SH-SY5Y (cell line): ENCODE data around the gene SPRING1.

Experiments
- GATA2 ChIP-seq: IDR thresholded peaks from 2 replicates; pipeline ENCODE4 v1.6.1; 2011; ENCODE audit warnings: mild to moderate bottlenecking, low read depth, low read length
- GATA3 ChIP-seq: IDR thresholded peaks from 2 replicates; pipeline ENCODE4 v1.6.1; 2011; ENCODE audit warnings: low read depth, mild to moderate bottlenecking, low read length, moderate library complexity

The SPRING1 gene, protein sequence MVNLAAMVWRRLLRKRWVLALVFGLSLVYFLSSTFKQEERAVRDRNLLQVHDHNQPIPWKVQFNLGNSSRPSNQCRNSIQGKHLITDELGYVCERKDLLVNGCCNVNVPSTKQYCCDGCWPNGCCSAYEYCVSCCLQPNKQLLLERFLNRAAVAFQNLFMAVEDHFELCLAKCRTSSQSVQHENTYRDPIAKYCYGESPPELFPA

DNA sequence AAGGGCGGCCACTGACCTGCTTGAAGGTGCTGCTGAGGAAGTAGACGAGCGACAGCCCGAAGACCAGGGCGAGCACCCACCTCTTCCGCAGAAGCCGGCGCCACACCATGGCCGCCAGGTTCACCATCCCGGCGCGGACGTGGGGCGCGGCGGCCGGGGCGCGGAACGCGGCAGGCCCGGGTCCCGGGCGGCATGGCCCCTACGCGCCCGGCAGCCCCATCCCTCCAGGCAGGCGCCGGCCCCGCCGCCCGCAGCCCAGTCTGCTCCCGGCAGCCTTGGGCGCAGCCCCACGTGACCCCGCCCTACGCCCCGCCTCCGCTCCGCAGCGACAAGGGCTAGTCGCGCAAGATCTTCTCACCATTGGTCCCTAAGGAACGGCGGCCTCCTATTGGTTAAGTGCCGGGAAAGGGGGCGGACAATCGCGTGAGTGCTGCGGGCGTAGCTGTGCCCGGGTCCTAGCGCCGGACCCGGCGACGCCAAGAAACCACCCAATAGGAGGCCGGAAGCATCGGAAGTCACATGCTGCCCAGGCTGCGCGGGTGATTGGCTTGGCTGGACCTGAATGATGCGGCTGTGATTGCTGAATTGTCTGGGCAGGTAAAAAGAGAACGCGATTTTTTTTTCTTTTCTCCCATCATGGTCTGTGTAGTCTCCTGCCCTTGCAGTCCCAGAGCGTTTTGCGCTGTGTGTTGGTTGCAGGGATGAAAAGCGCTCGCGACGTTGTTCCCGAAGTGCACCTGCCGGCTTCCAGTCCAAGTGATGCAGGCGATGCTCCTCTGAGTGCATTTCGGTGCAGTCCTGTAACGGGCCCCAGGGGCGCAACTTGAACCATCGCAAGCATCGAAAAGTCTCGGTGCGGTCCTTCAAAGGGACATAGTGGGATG, at the start of gene SPRING1, which contains the start of gene RNFT2:
TSS of gene SPRING1 (minus strand) at position 296 of the 884 bp plus-strand sequence. CDS start at position 127, 169 bp downstream.
TSS of gene RNFT2 (plus strand) at position 542 of the 884 bp plus-strand sequence. CDS start 2,183 bp downstream, outside the sequence.
- TF ChIP-seq GATA2 (no peak), GATA3 (no peak)

- TF ChIP-seq GATA2 = no peak
Observed at GRCh38 chr12:116784238-116784612, 46.4 kb upstream of the SPRING1 start.

GRCh38 chr12:116783525-116784237, 45.8 kb upstream of the SPRING1 start:
- TF ChIP-seq GATA3 = no peak
- TF ChIP-seq GATA2 = no peak

DNA sequence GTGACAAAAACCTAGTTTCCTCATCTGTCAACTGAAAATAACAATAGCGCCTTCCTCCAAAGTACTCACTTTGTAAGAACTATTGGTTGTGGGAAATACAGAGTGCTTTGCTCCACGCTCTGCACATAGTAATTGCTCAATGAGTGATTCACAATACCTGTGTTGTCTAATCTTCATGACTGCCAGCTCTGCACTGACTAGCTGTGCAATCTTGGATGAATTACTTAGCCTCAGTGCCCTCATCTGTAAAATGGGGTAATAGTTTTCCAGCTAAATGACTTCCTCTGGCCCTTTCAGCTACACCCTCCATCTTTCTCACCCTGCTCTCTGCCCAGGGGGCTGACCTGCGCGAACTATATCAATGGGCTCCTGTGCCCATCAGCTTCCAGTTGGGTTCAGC, 43.1 kb upstream of the SPRING1 start:
- TF ChIP-seq GATA3 (no peak), GATA2 (no peak)

DNA sequence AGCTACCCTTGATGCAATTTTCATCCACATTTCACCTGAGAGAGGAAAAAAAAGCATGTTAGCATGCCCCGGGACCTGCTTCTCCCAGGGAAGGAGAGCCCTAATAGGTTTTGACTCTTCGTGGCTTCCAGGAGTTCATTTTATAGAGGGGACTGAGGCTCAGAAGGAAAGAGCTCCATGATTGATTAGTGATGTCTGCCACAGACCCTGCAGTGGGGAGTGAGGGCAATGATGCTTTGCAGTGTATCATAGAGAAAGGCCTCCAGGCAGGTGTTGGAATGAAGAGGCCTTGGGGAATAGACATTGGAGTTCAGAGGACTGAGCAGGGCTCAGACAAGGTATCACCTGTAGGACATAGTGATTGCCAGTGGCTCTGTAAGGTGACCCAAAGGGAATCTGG, 41.7 kb upstream of the SPRING1 start:
- TF ChIP-seq GATA3 (no peak), GATA2 (no peak)

DNA sequence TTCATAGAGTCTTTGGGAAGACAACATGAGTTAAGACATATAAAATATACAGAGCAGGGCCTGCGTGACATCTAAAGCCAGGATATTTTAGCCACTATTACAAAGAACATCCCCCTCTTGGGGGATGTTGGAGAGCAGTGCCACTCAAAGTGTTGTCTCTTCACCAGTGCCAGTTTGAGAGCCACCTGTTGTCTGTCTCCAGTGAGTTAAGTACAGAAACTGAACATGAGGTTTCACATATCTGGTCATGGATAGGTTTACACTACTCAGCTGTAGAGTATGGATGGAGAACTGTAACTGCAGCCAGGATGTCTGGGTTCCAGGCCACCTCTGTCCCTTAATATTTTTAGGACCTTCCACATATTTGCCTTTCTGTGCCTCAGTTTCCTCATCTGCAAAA, 39.4 kb upstream of the SPRING1 start:
- no peak for TF ChIP-seq GATA3
- TF ChIP-seq GATA2 = no peak

GRCh38 chr12:116774020-116774419, 36.2 kb upstream of the SPRING1 start:
- TF ChIP-seq GATA2 = no peak

DNA sequence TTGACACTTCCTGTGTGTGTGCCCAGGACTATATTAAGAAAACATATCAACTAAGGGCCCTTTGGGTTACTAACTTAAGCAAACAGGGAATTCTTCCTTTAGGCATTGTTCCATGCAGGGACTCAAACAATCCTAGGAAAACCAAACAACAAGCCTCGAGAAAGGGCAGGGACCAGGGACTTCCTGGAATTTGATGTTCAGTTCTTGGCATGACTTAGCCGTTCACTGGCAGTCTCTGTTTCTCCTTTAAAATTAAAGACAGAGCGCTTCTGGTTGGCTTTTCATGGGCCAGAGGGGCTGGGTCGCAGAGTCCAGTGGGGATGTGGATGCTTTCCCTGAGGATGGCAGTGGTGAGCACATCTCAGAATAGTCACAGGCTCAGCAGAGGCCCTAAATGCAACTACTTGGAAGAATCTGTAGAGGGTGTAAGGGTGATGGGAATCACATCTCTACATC, 35.4 kb upstream of the SPRING1 start:
- no peak for TF ChIP-seq GATA2
- no peak for TF ChIP-seq GATA3

GRCh38 chr12:116771651-116772050, 33.8 kb upstream of the SPRING1 start:
- TF ChIP-seq GATA3 (no peak), GATA2 (no peak)

GRCh38 chr12:116766746-116767145, 28.9 kb upstream of the SPRING1 start:
- TF ChIP-seq GATA2 = no peak
- TF ChIP-seq GATA3 = no peak

DNA sequence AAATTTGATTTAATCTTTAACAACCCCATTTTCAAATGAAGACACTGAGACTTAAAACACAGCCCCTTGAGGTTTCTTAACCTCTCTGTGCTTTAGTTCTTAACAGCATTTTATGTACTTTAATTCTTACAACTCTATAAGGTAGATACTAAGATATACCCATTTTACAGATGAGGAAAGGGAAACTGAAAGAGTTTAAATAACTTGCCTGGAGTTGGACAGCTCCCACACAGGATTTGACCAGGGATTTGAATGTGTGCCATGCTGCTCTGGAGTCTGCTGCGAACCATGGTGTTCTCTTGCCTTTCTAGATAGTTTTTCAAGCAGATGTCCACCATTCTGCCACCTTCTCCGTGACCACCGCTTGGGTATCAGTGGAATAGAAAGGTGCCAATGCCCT, 28.4 kb upstream of the SPRING1 start:
- no peak for TF ChIP-seq GATA2
- no peak for TF ChIP-seq GATA3

- TF ChIP-seq GATA2 = no peak
- no peak for TF ChIP-seq GATA3
Observed at GRCh38 chr12:116765271-116765670, 27.4 kb upstream of the SPRING1 start.

GRCh38 chr12:116761499-116761898, 23.6 kb upstream of the SPRING1 start:
- TF ChIP-seq GATA2 (no peak), GATA3 (no peak)

GRCh38 chr12:116760622-116761020, 22.8 kb upstream of the SPRING1 start:
- TF ChIP-seq GATA3 (no peak), GATA2 (no peak)
